Measurements from ENCODE around the gene RHBDD2. TPM values are rescaled to one million over a fixed set of nuclear protein-coding genes. Genes with fewer than 3 reads are reported as not detected.

RHBDD2 gene
- polyA plus RNA-seq, 1 donor: 25.1 TPM

DNA sequence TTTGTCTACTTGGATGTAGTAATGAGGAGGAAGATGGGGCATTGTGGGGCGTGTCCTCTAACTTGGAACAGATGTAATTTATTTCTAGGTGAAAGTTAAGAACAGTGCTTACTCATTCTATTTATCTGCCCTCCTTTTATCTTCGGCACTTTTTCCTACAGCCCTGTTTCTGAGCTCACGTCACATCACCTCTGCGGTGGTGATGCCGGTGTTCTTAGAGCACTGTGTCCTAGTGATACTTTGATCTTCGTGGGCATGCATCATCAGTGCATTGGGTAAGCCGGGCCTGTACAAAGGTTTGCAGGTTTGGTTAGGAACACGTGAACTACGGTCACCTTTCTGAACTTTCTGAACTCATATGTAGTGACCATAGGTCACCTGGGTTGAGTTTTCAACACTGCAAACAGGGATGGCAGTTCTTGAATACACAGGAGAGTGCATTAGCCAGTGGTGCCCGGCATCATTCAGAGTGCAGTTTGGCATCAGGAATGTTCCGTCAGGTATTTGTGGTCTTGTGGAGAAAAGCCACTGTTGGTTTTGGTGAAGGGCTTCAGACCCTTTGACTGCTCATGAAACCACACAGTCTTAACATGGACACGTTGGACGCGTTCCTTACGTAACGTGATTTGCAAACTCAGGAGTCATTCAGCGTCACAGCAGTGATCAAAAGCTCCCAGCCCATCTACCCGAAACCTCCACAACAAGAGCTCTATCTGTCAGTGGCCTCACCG lies 41.8 kb downstream of the RHBDD2 start:
- no peak for DNase-seq (ENCODE audit: low read depth)

DNA sequence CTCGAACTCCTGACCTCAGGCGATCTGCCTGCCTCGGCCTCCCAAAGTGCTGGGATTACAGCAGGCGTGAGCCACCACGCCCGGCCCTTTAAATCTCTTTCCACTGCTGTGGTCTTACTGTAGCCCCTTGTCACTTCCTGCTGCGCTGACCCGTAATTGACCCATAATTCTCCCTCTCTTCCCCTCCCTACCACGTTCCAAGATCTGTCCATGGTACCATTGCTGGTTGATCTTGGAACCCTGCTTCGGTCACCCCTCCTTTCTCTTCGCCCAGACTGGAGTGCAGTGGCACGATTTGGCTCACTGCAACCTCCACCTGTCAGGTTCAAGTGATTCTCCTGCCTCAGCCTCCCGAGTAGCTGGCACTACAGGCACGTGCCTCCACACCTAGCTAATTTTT lies 42.6 kb downstream of the RHBDD2 start:
- DNase-seq (ENCODE audit: low read depth): no peak

- no peak for DNase-seq (ENCODE audit: low read depth)
Measured at GRCh38 chr7:75922966-75923603, 44.3 kb downstream of the RHBDD2 start.

DNA sequence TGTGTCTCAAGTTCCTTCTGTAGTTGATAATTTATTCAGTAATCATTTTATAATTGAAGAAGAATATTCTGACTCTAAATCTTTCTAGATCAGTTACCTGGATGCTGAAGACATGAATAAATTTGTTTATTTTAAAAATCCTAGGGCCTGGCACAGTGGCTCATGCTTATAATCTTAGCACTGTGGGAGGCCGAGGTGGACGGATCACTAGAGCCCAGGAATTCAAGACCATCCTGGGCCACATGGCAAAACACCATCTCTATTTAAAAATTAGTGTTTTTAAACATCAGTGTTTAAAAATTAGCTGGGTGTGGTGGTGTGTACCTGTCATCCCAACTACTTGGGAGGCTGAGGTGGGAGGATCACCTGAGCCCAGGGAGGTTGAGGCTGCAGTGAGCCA lies 45.4 kb downstream of the RHBDD2 start:
- no peak for DNase-seq (ENCODE audit: low read depth)

DNA sequence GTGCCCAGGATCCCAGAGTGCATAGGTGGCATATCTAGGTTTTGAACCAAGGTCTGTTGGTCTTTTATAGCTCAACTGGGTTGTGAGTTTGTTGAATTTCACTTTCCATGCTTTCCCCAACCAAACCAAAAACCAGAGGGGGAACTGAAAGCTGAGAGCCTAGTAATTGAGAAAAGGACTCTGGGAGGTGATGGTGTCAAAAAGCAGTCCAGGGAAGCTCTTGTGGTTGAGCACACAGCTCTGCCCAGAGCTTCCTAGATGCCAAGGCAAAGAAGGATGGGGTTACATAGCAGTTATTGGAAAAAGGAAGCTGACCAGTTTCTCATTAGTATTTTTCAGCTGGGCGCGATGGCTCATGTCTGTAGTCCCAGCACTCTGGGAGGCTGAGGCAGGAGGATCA lies 46.1 kb downstream of the RHBDD2 start:
- no peak for DNase-seq (ENCODE audit: low read depth)

- DNase-seq (ENCODE audit: low read depth): no peak
Measured at GRCh38 chr7:75925717-75926435, 47.0 kb downstream of the RHBDD2 start.

DNA sequence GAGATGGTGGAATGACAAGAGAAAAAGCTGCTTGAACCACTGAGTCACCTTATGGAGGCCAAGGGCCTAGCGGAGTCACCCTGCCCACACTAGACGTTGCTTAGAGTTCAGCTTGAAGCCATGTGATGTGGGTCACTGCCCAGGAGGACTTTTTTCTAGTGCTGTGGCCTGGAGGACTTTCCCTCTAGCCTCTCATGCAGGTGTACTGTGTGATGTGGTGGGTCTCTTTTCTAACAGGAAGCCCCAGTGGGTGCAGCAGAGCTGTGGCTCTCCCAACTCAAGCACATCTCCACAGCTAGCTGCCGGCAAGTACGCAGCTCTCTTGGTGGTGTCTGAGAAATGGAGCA lies 49.7 kb downstream of the RHBDD2 start:
- no peak for DNase-seq (ENCODE audit: low read depth)

- DNase-seq (ENCODE audit: low read depth): no peak
Measured at GRCh38 chr7:75931680-75932079, 52.8 kb downstream of the RHBDD2 start.

GRCh38 chr7:75937958-75938786 lies 59.3 kb downstream of the RHBDD2 start:
- DNase-seq (ENCODE audit: low read depth): no peak

Other genes starting within 250 kb of the RHBDD2 start
- 21.9 TPM for gene HIP1, start 140.1 kb upstream of the RHBDD2 start, polyA plus RNA-seq (ENCODE audit: insufficient read length)
- 1.00 TPM for gene CCL26, start 106.8 kb upstream of the RHBDD2 start, polyA plus RNA-seq (ENCODE audit: insufficient read length)
- 0.24 TPM for gene CCL24, start 65.2 kb upstream of the RHBDD2 start, polyA plus RNA-seq (ENCODE audit: insufficient read length)
- 30.7 TPM for gene POR, start 36.1 kb downstream of the RHBDD2 start, polyA plus RNA-seq (ENCODE audit: insufficient read length)
- 53.3 TPM for gene TMEM120A, start 115.6 kb downstream of the RHBDD2 start, polyA plus RNA-seq (ENCODE audit: insufficient read length)
- 16.3 TPM for gene STYXL1, start 169.0 kb downstream of the RHBDD2 start, polyA plus RNA-seq (ENCODE audit: insufficient read length)
- 225 TPM for gene MDH2, start 169.1 kb downstream of the RHBDD2 start, polyA plus RNA-seq (ENCODE audit: insufficient read length)

Data from forelimb muscle (tissue), 1 donor.